Lung (tissue), 12 donors: ENCODE data around the gene INKA2. TPM values are rescaled to one million over a fixed set of nuclear protein-coding genes. Genes with fewer than 3 reads are reported as not detected.
A peak's percentile ranks its signal among the peaks of the same experiment; 100 is the strongest.

Experiments
- ATAC-seq: fragments of 200-7000 bp; cut with Tn5 transposase; one replicate; pipeline ENCODE4 v1.9.1; 2020; ENCODE audit warnings: moderate number of reproducible peaks; ENCODE audit not compliant: insufficient read depth, low FRiP score
- DNase-seq, 3 donors: peaks; one replicate each; pipeline ENCODE4 v3.0.0-alpha.2; 2013 to 2017
- H3K27ac ChIP-seq, 2 donors: one replicate each; pipeline ENCODE4 v1.5.1; 2013; ENCODE audit warnings: mild to moderate bottlenecking in 2 of 2, moderate library complexity in 2 of 2, control low read depth in 1 of 2, inconsistent platforms in 1 of 2, low read depth in 1 of 2, low read length in 1 of 2
- H3K27me3 ChIP-seq, 3 donors: one replicate each; pipeline ENCODE4 v1.5.1; 2013; ENCODE audit warnings: low read length in 2 of 3; ENCODE audit not compliant: control insufficient read depth in 3 of 3, insufficient read depth in 3 of 3
- H3K36me3 ChIP-seq, 4 donors: one replicate each; pipeline ENCODE4 v1.5.1; 2013; ENCODE audit warnings: low read length in 4 of 4, mild to moderate bottlenecking in 1 of 4, moderate library complexity in 1 of 4; ENCODE audit not compliant: control insufficient read depth in 4 of 4, insufficient read depth in 4 of 4
- H3K4me1 ChIP-seq, 5 donors: one replicate each; pipeline ENCODE4 v1.5.1; 2013; ENCODE audit warnings: low read length in 5 of 5, mild to moderate bottlenecking in 2 of 5, moderate library complexity in 1 of 5; ENCODE audit not compliant: control insufficient read depth in 5 of 5, insufficient read depth in 5 of 5
- H3K4me3 ChIP-seq: one replicate; pipeline ENCODE4 v1.5.1; 2013; ENCODE audit warnings: mild to moderate bottlenecking, control low read depth, moderate library complexity
- H3K9ac ChIP-seq, 2 donors: one replicate each; pipeline ENCODE4 v1.5.1; 2013; ENCODE audit warnings: low read length in 2 of 2, control low read depth in 1 of 2; ENCODE audit not compliant: insufficient read depth in 1 of 2
- H3K9me3 ChIP-seq, 4 donors: one replicate each; pipeline ENCODE4 v1.5.1; 2013; ENCODE audit warnings: low read length in 3 of 4, mild to moderate bottlenecking in 1 of 4, moderate library complexity in 1 of 4; ENCODE audit not compliant: control insufficient read depth in 4 of 4, insufficient read depth in 3 of 4
- WGBS, 2 donors: extraction: QIAGEN DNeasy Blood & Tissue Kit; methylation state at CpG; one replicate each; pipeline ENCODE4 v1.1.7; 2013; 5-methylcytosine and 5-hydroxymethylcytosine counted together
- polyA plus RNA-seq, 2 donors: library from polyadenylated mRNA; stranded (reverse); fragments of 200-250 nt; gene quantifications; one replicate each; pipeline ENCODE4 v1.2.1, GENCODE V29; 2013
- total RNA-seq, 2 donors: library from RNA; depleted of rRNA in 1 of 2; stranded (reverse); fragments of >200 nt in 1 of 2; gene quantifications; one replicate each; pipeline ENCODE4 v1.2.1, GENCODE V29; 2014 to 2021
- TF ChIP-seq, protein P1 (sequence below): IDR thresholded peaks from 2 replicates; pipeline ENCODE4 v1.5.1; 2012; ENCODE audit warnings: mild to moderate bottlenecking; ENCODE audit errors: control extremely low read depth, extremely low read depth
- donor health status: control.
- donor health status: control.
- donor health status: Bipolar disorder and iron deficiency.
- donor health status: healthy.
- donor health status: DM: yes; HTN: yes; CAD: no.

Gene INKA2
- total and polyA plus RNA-seq, 4 donors, result 2.3 to 12.5 (median 4.4) TPM

- Histone ChIP-seq H3K27me3 (no peaks in the 10 kb centered on the region), H3K4me3 (no peak overlapping the region), H3K4me1 (peaks cover 3 to 26% (median 18%) of the 10 kb centered on the region in 5 donors), H3K9ac (no peak overlapping the region), H3K27ac (peak overlapping the region; percentile 7 to 67), H3K9me3 (no peaks in the 10 kb centered on the region), H3K36me3 (no peaks in the 10 kb centered on the region)
- DNase-seq (no peak), ATAC-seq (no peak)
- WGBS, 2 donors, result 61 to 62% methylated on average over 4 of the region's 4 CpGs
- TF ChIP-seq, protein P1, sequence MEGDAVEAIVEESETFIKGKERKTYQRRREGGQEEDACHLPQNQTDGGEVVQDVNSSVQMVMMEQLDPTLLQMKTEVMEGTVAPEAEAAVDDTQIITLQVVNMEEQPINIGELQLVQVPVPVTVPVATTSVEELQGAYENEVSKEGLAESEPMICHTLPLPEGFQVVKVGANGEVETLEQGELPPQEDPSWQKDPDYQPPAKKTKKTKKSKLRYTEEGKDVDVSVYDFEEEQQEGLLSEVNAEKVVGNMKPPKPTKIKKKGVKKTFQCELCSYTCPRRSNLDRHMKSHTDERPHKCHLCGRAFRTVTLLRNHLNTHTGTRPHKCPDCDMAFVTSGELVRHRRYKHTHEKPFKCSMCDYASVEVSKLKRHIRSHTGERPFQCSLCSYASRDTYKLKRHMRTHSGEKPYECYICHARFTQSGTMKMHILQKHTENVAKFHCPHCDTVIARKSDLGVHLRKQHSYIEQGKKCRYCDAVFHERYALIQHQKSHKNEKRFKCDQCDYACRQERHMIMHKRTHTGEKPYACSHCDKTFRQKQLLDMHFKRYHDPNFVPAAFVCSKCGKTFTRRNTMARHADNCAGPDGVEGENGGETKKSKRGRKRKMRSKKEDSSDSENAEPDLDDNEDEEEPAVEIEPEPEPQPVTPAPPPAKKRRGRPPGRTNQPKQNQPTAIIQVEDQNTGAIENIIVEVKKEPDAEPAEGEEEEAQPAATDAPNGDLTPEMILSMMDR, result no peak
These were observed 19.5 kb downstream of the INKA2 start for GRCh38 chr1:111719674-111720132.

DNA sequence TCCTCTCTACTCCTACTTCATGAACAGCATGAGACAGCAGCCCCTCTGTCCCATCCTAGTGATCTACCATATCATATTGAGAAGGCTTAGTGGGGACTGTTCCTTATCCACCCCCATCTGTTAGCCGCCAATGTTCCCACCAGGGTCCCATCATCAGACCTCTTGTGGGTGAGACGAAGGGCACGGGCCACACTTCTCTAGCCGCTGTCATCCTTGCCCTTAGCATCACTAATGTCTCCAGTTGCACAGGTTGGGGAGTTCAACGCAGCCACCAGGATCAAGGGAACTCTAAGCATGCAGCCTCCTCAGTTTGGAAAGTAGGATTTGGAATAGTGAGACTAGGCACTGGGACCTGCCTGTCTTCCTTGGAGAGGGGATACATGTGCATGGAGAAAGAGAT is 20.1 kb downstream of the INKA2 start:
- H3K4me3 ChIP-seq, result no peak overlapping the region
- no peaks in the 10 kb centered on the region for H3K27me3 ChIP-seq
- TF ChIP-seq, protein P1, result no peak
- DNase-seq (no peak), ATAC-seq (no peak)
- no peaks in the 10 kb centered on the region for H3K36me3 ChIP-seq
- 96 to 97% methylated on average over 5 of the region's 5 CpGs for WGBS, 2 donors
- H3K9ac ChIP-seq, result no peak overlapping the region
- H3K27ac ChIP-seq, result peak overlapping the region in 1 of 2 donors; percentile 58
- H3K4me1 ChIP-seq, result peaks cover 3 to 26% (median 18%) of the 10 kb centered on the region in 5 donors
- H3K9me3 ChIP-seq, result no peaks in the 10 kb centered on the region

- no peaks in the 10 kb centered on the region for H3K9me3 ChIP-seq
- 98 to 100% methylated on average over 2 of the region's 2 CpGs for WGBS, 2 donors
These were observed 21.7 kb downstream of the INKA2 start for GRCh38 chr1:111717450-111717849.

More at GRCh38 chr1:111717450-111717849, 21.7 kb downstream of the INKA2 start:
- TF ChIP-seq, protein P1, result no peak
- Histone ChIP-seq H3K27ac (no peak overlapping the region), H3K9ac (no peak overlapping the region), H3K27me3 (no peaks in the 10 kb centered on the region), H3K36me3 (no peaks in the 10 kb centered on the region), H3K4me3 (no peak overlapping the region), H3K4me1 (peaks cover 3 to 26% (median 16%) of the 10 kb centered on the region in 5 donors)
- no peak for DNase-seq
- no peak for ATAC-seq
